HK-2 (cell line): Measurements from ENCODE around the gene SLC38A5.
"Not testable (repeated sequence)": the region's sequence is repeated elsewhere in the genome, so short reads cannot be mapped to it uniquely, and the experiment has no call there.

Experiments
- DNase-seq: peaks from one replicate; pipeline ENCODE4 v3.0.0-alpha.2; 2018; ENCODE audit not compliant: unreplicated experiment

The SLC38A5 gene

GRCh38 chrX:48470110-48470832 is at the start of gene SLC38A5:
SLC38A5 (minus strand) TSS chrX:48470260; CDS start chrX:48467924, 2,336 bp downstream.
- no peak for DNase-seq

GRCh38 chrX:48519481-48519880 is 49.4 kb upstream of the SLC38A5 start:
- DNase-seq: not testable (repeated sequence)

GRCh38 chrX:48516987-48517386 is 46.9 kb upstream of the SLC38A5 start:
- no peak for DNase-seq

GRCh38 chrX:48516285-48516684 is 46.2 kb upstream of the SLC38A5 start:
- DNase-seq: no peak

- DNase-seq: no peak
Observed at GRCh38 chrX:48515842-48516241, 45.8 kb upstream of the SLC38A5 start.

GRCh38 chrX:48514868-48515460 is 44.9 kb upstream of the SLC38A5 start:
- no peak for DNase-seq

GRCh38 chrX:48514126-48514806 is 44.2 kb upstream of the SLC38A5 start:
- DNase-seq: no peak

GRCh38 chrX:48513670-48514069 is 43.6 kb upstream of the SLC38A5 start:
- no peak for DNase-seq

GRCh38 chrX:48512371-48512935 is 42.4 kb upstream of the SLC38A5 start:
- no peak for DNase-seq

- no peak for DNase-seq
Observed at GRCh38 chrX:48511560-48511959, 41.5 kb upstream of the SLC38A5 start.

- DNase-seq: no peak
Observed at GRCh38 chrX:48509619-48510018, 39.6 kb upstream of the SLC38A5 start.

GRCh38 chrX:48509245-48509590 is 39.2 kb upstream of the SLC38A5 start:
- DNase-seq: no peak

- DNase-seq: peak; percentile 72
Observed at GRCh38 chrX:48508400-48509244, 38.6 kb upstream of the SLC38A5 start, which contains the start of gene PORCN. PORCN (plus strand) TSS chrX:48508992; CDS start chrX:48509821, 829 bp downstream.

GRCh38 chrX:48507246-48507645 is 37.2 kb upstream of the SLC38A5 start:
- DNase-seq: no peak

- DNase-seq: no peak
Observed at GRCh38 chrX:48505481-48505880, 35.4 kb upstream of the SLC38A5 start.

- no peak for DNase-seq
Observed at GRCh38 chrX:48504261-48504660, 34.2 kb upstream of the SLC38A5 start.

- DNase-seq: peak; percentile 80
Observed at GRCh38 chrX:48498374-48498809, 28.3 kb upstream of the SLC38A5 start.

GRCh38 chrX:48497871-48498270 is 27.8 kb upstream of the SLC38A5 start:
- DNase-seq: no peak

- DNase-seq: no peak
Observed at GRCh38 chrX:48496660-48497059, 26.6 kb upstream of the SLC38A5 start.

- DNase-seq: no peak
Observed at GRCh38 chrX:48493890-48494364, 23.9 kb upstream of the SLC38A5 start.

- DNase-seq: peak; percentile 45
Observed at GRCh38 chrX:48492293-48492910, 22.3 kb upstream of the SLC38A5 start.
